Measurements from ENCODE around the gene MAP7D1. TPM values are rescaled to one million over a fixed set of nuclear protein-coding genes. Genes with fewer than 3 reads are reported as not detected.
A peak's percentile ranks its signal among the peaks of the same experiment; 100 is the strongest.

Gene MAP7D1
- total and polyA plus RNA-seq, 2 experiments from 2014 or later: 141 to 239 TPM

DNA sequence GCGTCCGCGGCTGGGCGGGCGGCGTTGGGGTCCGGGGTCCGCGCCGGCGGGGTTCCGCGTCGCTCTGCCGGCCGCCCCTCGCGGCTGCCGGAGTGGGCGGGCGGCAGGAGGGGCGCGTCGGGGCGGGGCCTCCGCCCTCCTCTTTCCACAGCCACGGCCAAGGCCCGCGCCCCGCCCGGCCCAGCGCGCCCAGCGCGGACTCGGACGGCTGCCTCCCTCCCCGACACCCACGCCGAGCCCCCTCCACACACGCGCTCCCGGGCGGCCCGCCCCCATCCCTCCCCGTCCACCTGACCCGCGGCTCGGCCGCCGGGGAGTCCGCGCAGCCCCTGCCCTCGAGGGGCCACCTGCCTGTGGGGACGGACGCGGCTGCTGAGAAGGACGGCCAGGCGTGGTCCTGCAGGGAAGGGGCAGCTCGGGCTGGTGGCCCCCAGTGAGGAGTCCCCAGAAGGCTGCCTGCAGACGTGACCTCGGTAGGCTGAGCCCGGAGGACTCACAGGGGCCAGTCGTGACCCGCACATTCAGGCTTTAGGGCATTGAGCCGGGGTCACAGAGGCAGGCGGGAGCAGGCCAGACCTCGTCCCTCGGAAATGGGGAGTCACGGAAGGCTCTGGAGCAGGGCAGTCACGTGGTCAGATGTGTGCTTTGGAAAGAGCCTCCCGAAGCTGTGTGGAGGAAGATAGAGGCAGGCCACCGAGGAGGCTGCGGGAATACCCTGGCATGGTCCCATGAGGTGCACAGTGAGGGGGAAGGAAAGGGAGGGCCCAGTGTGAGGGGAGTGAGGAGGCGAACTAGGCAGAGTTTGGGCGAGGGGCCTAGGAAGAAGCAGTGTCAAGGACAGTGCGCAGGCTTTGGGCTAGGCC lies 30.6 kb upstream of the MAP7D1 start, which contains the start of gene COL8A2:
Gene COL8A2 (minus strand): TSS at position 94 of the 863 bp plus-strand sequence. CDS start 24,980 bp downstream, outside the sequence.
- Histone ChIP-seq H3K36me3 (no peaks in the 10 kb centered on the region), H3K9me3 (ENCODE audit: low read depth) (no peaks in the 10 kb centered on the region), H3K27ac (no peak within 1 kb of the TSS), H3K4me1 (ENCODE audit: low read depth) (no peaks in the 10 kb centered on the region), H3K27me3 (peaks cover 49% of the 10 kb centered on the region), H3K4me3 (peak within 1 kb of the TSS; percentile 10)
- peak; percentile 15 to 35 for DNase-seq (ENCODE audit: low read depth in 1 of 2, low spot score in 1 of 2)
- TF ChIP-seq, protein P1, sequence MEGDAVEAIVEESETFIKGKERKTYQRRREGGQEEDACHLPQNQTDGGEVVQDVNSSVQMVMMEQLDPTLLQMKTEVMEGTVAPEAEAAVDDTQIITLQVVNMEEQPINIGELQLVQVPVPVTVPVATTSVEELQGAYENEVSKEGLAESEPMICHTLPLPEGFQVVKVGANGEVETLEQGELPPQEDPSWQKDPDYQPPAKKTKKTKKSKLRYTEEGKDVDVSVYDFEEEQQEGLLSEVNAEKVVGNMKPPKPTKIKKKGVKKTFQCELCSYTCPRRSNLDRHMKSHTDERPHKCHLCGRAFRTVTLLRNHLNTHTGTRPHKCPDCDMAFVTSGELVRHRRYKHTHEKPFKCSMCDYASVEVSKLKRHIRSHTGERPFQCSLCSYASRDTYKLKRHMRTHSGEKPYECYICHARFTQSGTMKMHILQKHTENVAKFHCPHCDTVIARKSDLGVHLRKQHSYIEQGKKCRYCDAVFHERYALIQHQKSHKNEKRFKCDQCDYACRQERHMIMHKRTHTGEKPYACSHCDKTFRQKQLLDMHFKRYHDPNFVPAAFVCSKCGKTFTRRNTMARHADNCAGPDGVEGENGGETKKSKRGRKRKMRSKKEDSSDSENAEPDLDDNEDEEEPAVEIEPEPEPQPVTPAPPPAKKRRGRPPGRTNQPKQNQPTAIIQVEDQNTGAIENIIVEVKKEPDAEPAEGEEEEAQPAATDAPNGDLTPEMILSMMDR (IDR thresholded peaks at IDR 0.05; ENCODE audit: low read depth, low read length): no peak

DNA sequence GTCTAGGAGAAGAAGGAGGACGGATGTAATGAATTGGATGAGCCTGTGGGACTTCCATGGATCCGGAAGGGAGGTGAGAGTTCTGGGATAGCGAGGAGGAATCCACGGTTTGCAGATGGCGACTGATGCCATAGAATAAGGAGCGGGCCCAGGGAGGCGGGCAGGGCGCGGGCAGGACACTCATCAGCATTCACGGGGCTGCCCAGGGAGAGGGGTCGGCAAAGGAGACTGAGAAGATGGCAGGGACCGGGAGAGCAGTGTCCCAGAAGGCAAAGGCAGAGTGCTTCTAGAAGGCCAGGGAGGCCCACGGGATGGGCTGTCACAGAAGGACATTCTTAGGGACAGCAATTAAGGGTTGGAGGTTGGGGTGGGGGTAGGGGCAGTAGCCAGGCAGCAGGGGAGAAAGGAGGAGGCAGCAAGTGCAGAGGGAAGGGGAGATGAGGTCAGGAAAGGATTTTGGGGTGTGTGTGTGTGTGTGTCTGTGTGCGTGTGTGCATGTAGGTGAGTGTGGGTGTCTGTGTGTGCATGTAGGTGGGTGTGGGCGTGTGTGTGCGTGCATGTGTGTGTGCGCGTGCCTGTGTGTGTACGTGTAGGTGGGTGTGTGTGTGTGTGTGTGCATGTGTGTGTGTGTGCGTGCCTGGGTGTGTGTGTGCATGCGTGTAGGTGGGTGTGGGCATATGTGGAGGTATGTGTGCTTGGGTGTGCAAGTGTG lies 29.8 kb upstream of the MAP7D1 start:
- Histone ChIP-seq H3K4me1 (ENCODE audit: low read depth) (no peaks in the 10 kb centered on the region), H3K27me3 (peaks cover 49% of the 10 kb centered on the region), H3K9me3 (ENCODE audit: low read depth) (no peaks in the 10 kb centered on the region), H3K27ac (no peak overlapping the region), H3K36me3 (no peaks in the 10 kb centered on the region), H3K4me3 (no peak overlapping the region)
- no peak for DNase-seq (ENCODE audit: low read depth in 1 of 2, low spot score in 1 of 2)
- TF ChIP-seq, protein P1 (IDR thresholded peaks at IDR 0.05; ENCODE audit: low read depth, low read length): no peak

DNA sequence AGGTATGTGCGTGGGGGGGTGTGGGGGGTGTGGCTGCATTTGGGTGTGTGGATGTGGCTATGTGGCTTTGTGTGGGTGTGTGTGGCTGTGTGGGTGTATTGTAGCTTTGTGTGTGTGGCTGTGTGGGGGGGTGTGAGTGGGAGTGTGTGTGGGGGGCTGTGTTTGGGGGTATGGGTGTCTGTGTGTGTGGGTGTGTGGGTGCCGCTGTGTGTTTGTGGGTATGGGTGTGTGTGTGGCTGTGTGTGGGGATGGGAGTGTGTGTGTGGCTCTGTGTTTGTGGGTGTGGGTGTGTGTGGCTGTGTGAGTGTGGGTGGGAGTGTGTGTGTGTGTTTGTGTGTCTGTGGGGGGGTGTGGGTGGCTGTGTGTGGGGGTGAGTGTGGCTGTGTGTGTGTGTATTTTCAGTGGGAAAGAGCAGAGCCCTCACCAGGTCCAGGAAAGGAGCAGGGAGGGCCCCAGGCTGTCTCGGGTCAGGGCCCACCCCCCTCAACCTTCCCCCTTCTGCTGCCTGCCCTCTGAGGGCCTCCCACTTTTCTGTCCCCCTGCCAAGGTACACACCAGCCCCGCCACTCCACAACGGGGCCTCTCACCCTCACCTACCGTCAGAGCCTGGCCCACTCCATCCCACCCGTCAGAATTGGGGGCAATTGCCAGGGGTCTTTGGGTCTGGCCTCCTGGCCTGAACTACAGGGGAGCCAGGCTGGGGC lies 29.0 kb upstream of the MAP7D1 start:
- H3K27me3 ChIP-seq: peaks cover 46% of the 10 kb centered on the region
- no peak for DNase-seq (ENCODE audit: low read depth in 1 of 2, low spot score in 1 of 2)
- H3K27ac ChIP-seq: no peak overlapping the region
- no peaks in the 10 kb centered on the region for H3K4me1 ChIP-seq (ENCODE audit: low read depth)
- H3K36me3 ChIP-seq: no peaks in the 10 kb centered on the region
- H3K4me3 ChIP-seq: no peak overlapping the region
- H3K9me3 ChIP-seq (ENCODE audit: low read depth): no peaks in the 10 kb centered on the region
- TF ChIP-seq, protein P1 (IDR thresholded peaks at IDR 0.05; ENCODE audit: low read depth, low read length): no peak

DNA sequence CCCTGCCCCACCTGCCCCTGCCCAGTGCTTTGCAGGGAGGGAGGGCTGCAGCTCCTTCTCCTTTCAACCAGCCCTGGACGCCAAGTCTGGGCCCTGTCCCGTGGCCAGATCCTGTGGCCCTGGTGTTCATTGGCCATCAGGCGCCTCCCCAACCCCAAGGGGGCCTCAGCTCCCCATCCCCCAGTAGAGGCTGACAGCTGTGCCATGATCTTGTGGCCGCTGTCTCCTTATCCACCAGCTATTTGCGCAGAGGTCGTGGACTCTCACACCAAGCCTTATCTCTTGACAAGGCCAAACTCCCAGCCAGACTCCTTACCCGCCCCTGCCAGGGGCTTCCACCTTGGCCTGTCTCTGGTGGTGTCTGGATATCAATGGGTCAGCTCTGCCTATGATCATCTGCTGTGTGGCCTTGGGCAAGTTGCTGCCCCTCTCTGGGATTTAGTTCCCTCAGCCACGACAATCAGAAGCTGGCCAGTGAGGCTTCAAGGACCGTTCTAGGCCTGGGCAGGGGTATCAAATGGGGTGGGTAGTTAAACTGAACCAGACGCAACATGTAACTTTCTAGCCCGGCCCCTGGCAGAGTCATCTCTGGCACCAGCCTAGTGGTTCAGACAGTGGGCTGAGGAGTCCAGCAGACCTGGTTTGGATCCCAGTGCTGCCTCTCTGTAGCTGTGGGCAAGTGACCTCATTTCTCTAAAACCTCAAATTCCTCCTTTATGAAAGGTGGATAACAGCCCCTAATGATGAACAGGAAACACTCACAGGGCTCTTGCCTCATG lies 27.6 kb upstream of the MAP7D1 start:
- DNase-seq (ENCODE audit: low read depth in 1 of 2, low spot score in 1 of 2): peak in 1 of 2 donors; percentile 53
- Histone ChIP-seq H3K36me3 (no peaks in the 10 kb centered on the region), H3K27me3 (peaks cover 32% of the 10 kb centered on the region), H3K9me3 (ENCODE audit: low read depth) (no peaks in the 10 kb centered on the region), H3K27ac (no peak overlapping the region), H3K4me1 (ENCODE audit: low read depth) (no peaks in the 10 kb centered on the region), H3K4me3 (no peak overlapping the region)
- TF ChIP-seq, protein P1 (IDR thresholded peaks at IDR 0.05; ENCODE audit: low read depth, low read length): no peak

DNA sequence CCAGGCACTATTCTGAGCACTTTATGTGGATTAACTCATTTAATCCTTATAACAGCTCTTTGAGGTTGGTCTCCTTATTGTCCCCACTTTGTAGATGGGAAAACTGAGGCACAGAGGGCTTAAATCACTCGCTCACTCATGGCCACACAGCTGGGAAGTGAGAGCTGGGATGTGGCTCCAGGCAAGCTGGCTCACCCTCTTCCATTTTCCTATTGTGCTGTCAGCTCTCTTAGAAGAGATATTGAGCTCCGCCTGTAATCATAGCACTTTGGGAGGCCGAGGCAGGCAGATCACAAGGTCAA lies 27.1 kb upstream of the MAP7D1 start:
- Histone ChIP-seq H3K9me3 (ENCODE audit: low read depth) (no peaks in the 10 kb centered on the region), H3K4me1 (ENCODE audit: low read depth) (no peaks in the 10 kb centered on the region), H3K27ac (no peak overlapping the region), H3K27me3 (peaks cover 27% of the 10 kb centered on the region), H3K4me3 (no peak overlapping the region), H3K36me3 (no peaks in the 10 kb centered on the region)
- TF ChIP-seq, protein P1 (IDR thresholded peaks at IDR 0.05; ENCODE audit: low read depth, low read length): no peak
- DNase-seq (ENCODE audit: low read depth in 1 of 2, low spot score in 1 of 2): no peak
